GM21515 (cell line): Measurements from ENCODE around the gene INHBB.
"Not testable (repeated sequence)": the region's sequence is repeated elsewhere in the genome, so short reads cannot be mapped to it uniquely, and the experiment has no call there.

Experiments used
- ATAC-seq: cut with Tn5 transposase; IDR thresholded peaks from one replicate; pipeline ENCODE4 v1.9.1; 2021; ENCODE audit not compliant: unreplicated experiment

Gene INHBB

GRCh38 chr2:120378605-120379004 lies 32.7 kb downstream of the INHBB start:
- no peak for ATAC-seq

- no peak for ATAC-seq
Observed at GRCh38 chr2:120379916-120380893, 34.3 kb downstream of the INHBB start.

GRCh38 chr2:120381192-120381591 lies 35.3 kb downstream of the INHBB start:
- ATAC-seq: no peak

- no peak for ATAC-seq
Observed at GRCh38 chr2:120381661-120382060, 35.7 kb downstream of the INHBB start.

GRCh38 chr2:120382541-120383144 lies 36.7 kb downstream of the INHBB start:
- ATAC-seq: no peak

- ATAC-seq: no peak
Observed at GRCh38 chr2:120383191-120383590, 37.3 kb downstream of the INHBB start.

GRCh38 chr2:120383631-120384340 lies 37.9 kb downstream of the INHBB start:
- no peak for ATAC-seq

GRCh38 chr2:120384486-120385354 lies 38.8 kb downstream of the INHBB start:
- ATAC-seq: no peak

- no peak for ATAC-seq
Observed at GRCh38 chr2:120385355-120386127, 39.6 kb downstream of the INHBB start.

GRCh38 chr2:120388222-120389035 lies 42.5 kb downstream of the INHBB start:
- no peak for ATAC-seq

- ATAC-seq: no peak
Observed at GRCh38 chr2:120389036-120389391, 43.1 kb downstream of the INHBB start.

GRCh38 chr2:120390381-120391055 lies 44.6 kb downstream of the INHBB start:
- ATAC-seq: no peak

- ATAC-seq: not testable (repeated sequence)
Observed at GRCh38 chr2:120391382-120391781, 45.4 kb downstream of the INHBB start.

- ATAC-seq: no peak
Observed at GRCh38 chr2:120391911-120392665, 46.2 kb downstream of the INHBB start.

GRCh38 chr2:120392923-120393322 lies 47.0 kb downstream of the INHBB start:
- ATAC-seq: no peak

GRCh38 chr2:120393456-120393855 lies 47.5 kb downstream of the INHBB start:
- ATAC-seq: no peak

GRCh38 chr2:120394764-120395163 lies 48.8 kb downstream of the INHBB start:
- no peak for ATAC-seq
